IgD-negative memory B cell (primary cell): Measurements from ENCODE around the gene RGS3. TPM values are rescaled to one million over a fixed set of nuclear protein-coding genes. Genes with fewer than 3 reads are reported as not detected.

ENCODE experiments used
- H3K27ac Mint-ChIP-seq, 3 donors: one replicate each; pipeline ENCODE4 v1.8.0; 2020 to 2022; ENCODE audit warnings: mild to moderate bottlenecking in 3 of 3, mixed read lengths in 3 of 3, moderate library complexity in 1 of 3
- H3K27me3 Mint-ChIP-seq: one replicate; pipeline ENCODE4 v1.8.0; 2021; ENCODE audit warnings: mixed read lengths
- H3K36me3 Mint-ChIP-seq: one replicate; pipeline ENCODE4 v1.8.0; 2020; ENCODE audit warnings: mild to moderate bottlenecking, mixed read lengths
- H3K4me1 Mint-ChIP-seq, 3 donors: one replicate each; pipeline ENCODE4 v1.8.0; 2020 to 2022; ENCODE audit warnings: mixed read lengths in 3 of 3, mild to moderate bottlenecking in 1 of 3
- H3K4me3 Mint-ChIP-seq, 4 donors: one replicate each; pipeline ENCODE4 v1.8.0; 2020 to 2022; ENCODE audit warnings: mild to moderate bottlenecking in 4 of 4, mixed read lengths in 4 of 4, moderate library complexity in 3 of 4
- H3K9me3 Mint-ChIP-seq, 3 donors: one replicate each; pipeline ENCODE4 v1.8.0; 2020 to 2021; ENCODE audit warnings: mixed read lengths in 3 of 3, mild to moderate bottlenecking in 1 of 3
- polyA plus RNA-seq: library from polyadenylated mRNA; unstranded; fragments of 300-500 nt; fragmentation: Illumina TruSeq; gene quantifications from one replicate; pipeline ENCODE4 v1.2.3, GENCODE V29; 2021

Gene RGS3
- polyA plus RNA-seq, 1 donor from 2014 or later = 16.2 TPM

GRCh38 chr9:113608082-113608685 lies 144.7 kb downstream of the RGS3 start:
- Mint-ChIP-seq H3K4me3 (no peak overlapping the region), H3K9me3 (no peaks in the 10 kb centered on the region), H3K27ac (no peak overlapping the region), H3K36me3 (no peaks in the 10 kb centered on the region), H3K4me1 (no peaks in the 10 kb centered on the region), H3K27me3 (no peaks in the 10 kb centered on the region)

- Mint-ChIP-seq H3K9me3 (no peaks in the 10 kb centered on the region), H3K4me1 (peaks cover 0 to 1% (median under 1%) of the 10 kb centered on the region in 3 donors), H3K36me3 (no peaks in the 10 kb centered on the region), H3K27me3 (no peaks in the 10 kb centered on the region), H3K27ac (no peak overlapping the region), H3K4me3 (no peak overlapping the region)
Measured at GRCh38 chr9:113609562-113610318, 146.2 kb downstream of the RGS3 start.

GRCh38 chr9:113611461-113612215 lies 148.1 kb downstream of the RGS3 start:
- Mint-ChIP-seq H3K4me3 (no peak overlapping the region), H3K9me3 (no peaks in the 10 kb centered on the region), H3K36me3 (no peaks in the 10 kb centered on the region), H3K4me1 (peaks cover 6 to 12% (median 7%) of the 10 kb centered on the region in 3 donors), H3K27me3 (no peaks in the 10 kb centered on the region), H3K27ac (no peak overlapping the region)

GRCh38 chr9:113612216-113612747 lies 148.8 kb downstream of the RGS3 start:
- Mint-ChIP-seq H3K36me3 (no peaks in the 10 kb centered on the region), H3K27ac (no peak overlapping the region), H3K4me1 (peaks cover 7 to 15% (median 8%) of the 10 kb centered on the region in 3 donors), H3K9me3 (no peaks in the 10 kb centered on the region), H3K4me3 (no peak overlapping the region), H3K27me3 (no peaks in the 10 kb centered on the region)

- peaks cover 7 to 19% (median 13%) of the 10 kb centered on the region in 3 donors for H3K4me1 Mint-ChIP-seq
- no peaks in the 10 kb centered on the region for H3K27me3 Mint-ChIP-seq
- H3K27ac Mint-ChIP-seq = no peak overlapping the region
- H3K36me3 Mint-ChIP-seq = no peaks in the 10 kb centered on the region
- H3K9me3 Mint-ChIP-seq = no peaks in the 10 kb centered on the region
- H3K4me3 Mint-ChIP-seq = no peak overlapping the region
Measured at GRCh38 chr9:113612828-113613227, 149.3 kb downstream of the RGS3 start.

GRCh38 chr9:113613815-113614413 lies 150.4 kb downstream of the RGS3 start:
- Mint-ChIP-seq H3K4me3 (no peak overlapping the region), H3K36me3 (no peaks in the 10 kb centered on the region), H3K9me3 (no peaks in the 10 kb centered on the region), H3K27me3 (no peaks in the 10 kb centered on the region), H3K27ac (no peak overlapping the region), H3K4me1 (peaks cover 12 to 23% (median 22%) of the 10 kb centered on the region in 3 donors)

GRCh38 chr9:113614843-113615648 lies 151.5 kb downstream of the RGS3 start:
- Mint-ChIP-seq H3K4me3 (no peak overlapping the region), H3K9me3 (no peaks in the 10 kb centered on the region), H3K27ac (peak overlapping the region in 2 of 3 donors; percentile 31 to 37), H3K4me1 (peaks cover 12 to 29% (median 24%) of the 10 kb centered on the region in 3 donors), H3K36me3 (no peaks in the 10 kb centered on the region), H3K27me3 (no peaks in the 10 kb centered on the region)

- Mint-ChIP-seq H3K9me3 (no peaks in the 10 kb centered on the region), H3K4me1 (peaks cover 12 to 29% (median 24%) of the 10 kb centered on the region in 3 donors), H3K36me3 (no peaks in the 10 kb centered on the region), H3K27ac (no peak overlapping the region), H3K4me3 (no peak overlapping the region), H3K27me3 (no peaks in the 10 kb centered on the region)
Measured at GRCh38 chr9:113616116-113616515, 152.6 kb downstream of the RGS3 start.

GRCh38 chr9:113616621-113617496 lies 153.3 kb downstream of the RGS3 start:
- Mint-ChIP-seq H3K4me1 (peaks cover 12 to 29% (median 24%) of the 10 kb centered on the region in 3 donors), H3K27ac (peak overlapping the region in 1 of 3 donors; percentile 13), H3K9me3 (no peaks in the 10 kb centered on the region), H3K36me3 (no peaks in the 10 kb centered on the region), H3K4me3 (no peak overlapping the region), H3K27me3 (no peaks in the 10 kb centered on the region)

GRCh38 chr9:113617550-113617949 lies 154.0 kb downstream of the RGS3 start:
- Mint-ChIP-seq H3K4me1 (peaks cover 12 to 30% (median 27%) of the 10 kb centered on the region in 3 donors), H3K4me3 (no peak overlapping the region), H3K27ac (peak overlapping the region in 1 of 3 donors; percentile 13), H3K9me3 (no peaks in the 10 kb centered on the region), H3K27me3 (no peaks in the 10 kb centered on the region), H3K36me3 (no peaks in the 10 kb centered on the region)

- Mint-ChIP-seq H3K36me3 (no peaks in the 10 kb centered on the region), H3K4me1 (peaks cover 16 to 38% (median 37%) of the 10 kb centered on the region in 3 donors), H3K27me3 (no peaks in the 10 kb centered on the region), H3K9me3 (no peaks in the 10 kb centered on the region), H3K4me3 (peak overlapping the region in 1 of 4 donors; percentile 61), H3K27ac (peak overlapping the region in 1 of 3 donors; percentile 47)
Measured at GRCh38 chr9:113618836-113619490, 155.4 kb downstream of the RGS3 start.

GRCh38 chr9:113619491-113620376 lies 156.2 kb downstream of the RGS3 start:
- Mint-ChIP-seq H3K4me3 (peak overlapping the region in 1 of 4 donors; percentile 74), H3K9me3 (no peaks in the 10 kb centered on the region), H3K27me3 (no peaks in the 10 kb centered on the region), H3K4me1 (peaks cover 16 to 38% (median 36%) of the 10 kb centered on the region in 3 donors), H3K36me3 (no peaks in the 10 kb centered on the region), H3K27ac (peak overlapping the region in 1 of 3 donors; percentile 47)
